ENCODE results near the gene PDGFD. TPM values are rescaled to one million over a fixed set of nuclear protein-coding genes. Genes with fewer than 3 reads are reported as not detected.

PDGFD gene
- total RNA-seq, 1 donor from 2014 or later = 3.4 TPM

DNA sequence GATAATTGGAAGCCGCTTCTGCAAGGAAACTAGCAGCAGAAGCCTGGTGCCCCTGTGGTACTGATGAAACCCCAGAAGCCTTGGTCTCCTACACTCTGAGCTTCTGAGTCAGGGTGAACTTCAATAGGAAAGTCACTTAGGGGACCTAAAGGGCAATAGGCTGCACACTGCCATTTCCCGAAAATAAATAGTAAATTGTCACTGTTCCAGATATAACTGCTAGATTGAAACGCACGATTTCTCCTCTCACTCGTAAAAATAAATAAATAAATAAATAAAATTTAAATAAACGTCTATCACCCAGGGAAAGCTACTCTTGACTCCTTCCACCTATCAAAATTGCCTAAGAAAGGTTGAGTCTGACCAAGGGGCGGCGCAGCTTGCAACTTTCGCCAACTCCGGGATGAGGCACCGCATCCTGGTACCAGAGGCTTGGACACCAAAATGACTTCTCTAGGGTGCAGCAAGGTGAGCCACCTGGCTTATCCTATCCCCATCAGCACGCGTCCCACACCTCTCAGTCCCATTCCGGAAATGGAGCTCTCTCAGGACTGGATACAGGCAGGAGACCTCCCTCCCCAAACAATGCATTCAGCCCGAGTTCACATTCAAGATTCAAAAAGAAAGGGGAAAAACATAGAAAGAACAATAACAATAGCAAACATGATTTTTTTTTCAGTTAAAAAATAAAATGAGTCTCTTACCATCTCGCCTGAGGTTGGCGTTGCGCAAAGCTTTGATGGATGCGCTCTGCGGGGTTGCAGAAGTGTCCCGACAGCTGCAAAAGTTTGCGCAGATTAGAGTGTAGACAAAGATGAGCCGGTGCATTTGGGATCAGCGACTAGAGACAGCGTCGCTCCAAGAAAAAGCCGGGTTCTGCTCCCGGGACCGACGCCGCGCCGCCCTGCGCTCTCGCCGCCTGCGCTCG, 583 bp downstream of the PDGFD start:
- peak overlapping the region; percentile 48 for H3K4me3 ChIP-seq (ENCODE audit: low read depth, low read length)
- DNase-seq (ENCODE audit: low read depth) = no peak
- H3K27me3 ChIP-seq (ENCODE audit: control insufficient read depth, insufficient read depth, low read length) = no peaks in the 10 kb centered on the region
- H3K36me3 ChIP-seq (ENCODE audit: control insufficient read depth, insufficient read depth, low read length) = no peaks in the 10 kb centered on the region
- peak; percentile 20 for TF ChIP-seq CTCF (IDR thresholded peaks at IDR 0.05; ENCODE audit: insufficient read depth, low read length, poor library complexity, severe bottlenecking)

DNA sequence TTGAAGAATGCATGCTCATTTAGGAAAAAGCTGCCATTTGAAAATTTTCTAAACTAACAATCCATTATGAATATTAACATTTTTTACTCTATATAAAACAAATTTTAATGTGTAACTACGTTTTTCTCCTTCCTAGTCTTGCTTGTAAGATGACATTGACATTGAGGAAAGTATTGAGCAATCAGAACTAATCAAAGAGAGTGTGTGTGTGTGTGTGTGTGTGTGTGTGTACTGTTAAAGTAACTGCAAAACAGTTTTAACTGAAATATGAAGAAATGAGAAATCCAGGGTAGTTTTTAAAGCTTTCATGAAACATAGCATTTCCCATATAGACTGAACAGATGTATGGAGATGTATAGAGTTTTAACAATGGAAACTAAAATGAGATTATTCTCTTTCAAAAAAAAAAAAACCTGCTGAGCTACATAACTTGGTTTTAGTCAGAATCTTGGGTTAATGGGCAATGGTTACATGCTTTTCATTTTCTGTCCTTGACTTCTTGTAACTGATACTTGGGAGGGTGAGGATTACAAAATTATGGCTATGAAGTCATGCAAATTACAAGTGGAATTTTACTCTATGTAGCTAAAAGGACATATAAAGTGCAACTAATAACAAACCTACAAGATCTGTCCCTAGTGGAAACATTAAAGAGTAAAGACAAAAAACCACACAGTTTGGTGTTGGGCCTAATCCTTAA, 2.0 kb downstream of the PDGFD start:
- Histone ChIP-seq H3K27me3 (ENCODE audit: control insufficient read depth, insufficient read depth, low read length) (no peaks in the 10 kb centered on the region), H3K4me3 (ENCODE audit: low read depth, low read length) (no peak overlapping the region), H3K36me3 (ENCODE audit: control insufficient read depth, insufficient read depth, low read length) (no peaks in the 10 kb centered on the region)
- no peak for DNase-seq (ENCODE audit: low read depth)
- no peak for TF ChIP-seq CTCF (IDR thresholded peaks at IDR 0.05; ENCODE audit: insufficient read depth, low read length, poor library complexity, severe bottlenecking)

DNA sequence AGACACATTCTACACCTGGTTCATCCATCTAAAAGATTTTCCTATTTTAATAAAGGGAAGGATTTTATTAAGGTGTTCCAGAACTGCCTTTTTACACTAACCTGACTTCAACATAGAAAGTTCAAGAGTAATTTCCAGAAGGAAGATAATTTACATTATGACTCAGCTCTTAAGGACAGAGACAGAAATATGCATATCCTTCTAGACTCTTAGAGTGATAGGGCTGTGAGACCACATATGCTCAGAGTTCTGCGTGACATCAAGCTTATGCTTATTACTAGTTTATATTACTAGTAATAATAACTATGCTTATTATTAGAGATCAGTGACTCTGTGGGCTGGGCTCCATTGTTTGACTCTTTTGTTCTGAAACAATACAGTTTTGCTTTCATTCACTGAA, 4.6 kb downstream of the PDGFD start:
- no peak for TF ChIP-seq CTCF (IDR thresholded peaks at IDR 0.05; ENCODE audit: insufficient read depth, low read length, poor library complexity, severe bottlenecking)
- Histone ChIP-seq H3K36me3 (ENCODE audit: control insufficient read depth, insufficient read depth, low read length) (no peaks in the 10 kb centered on the region), H3K4me3 (ENCODE audit: low read depth, low read length) (no peak overlapping the region), H3K27me3 (ENCODE audit: control insufficient read depth, insufficient read depth, low read length) (no peaks in the 10 kb centered on the region)
- no peak for DNase-seq (ENCODE audit: low read depth)

DNA sequence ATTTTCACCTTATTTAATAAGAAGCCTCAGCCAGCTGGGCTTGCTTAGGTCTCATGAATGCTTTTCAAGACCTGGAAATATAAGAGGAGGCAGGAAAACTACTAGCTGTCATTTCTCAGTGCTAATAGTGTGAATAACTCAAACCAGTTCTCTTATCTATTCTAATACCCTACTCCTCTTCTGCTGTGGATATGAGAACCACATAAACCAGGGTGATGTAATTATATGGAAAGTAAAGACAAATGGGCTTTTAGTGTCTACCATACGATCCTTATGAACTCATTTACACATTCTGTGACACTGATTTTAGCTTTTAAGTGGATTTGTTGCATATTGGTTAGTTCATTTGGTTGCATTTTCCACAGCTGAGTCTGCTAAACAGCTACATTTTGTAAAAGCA, 8.6 kb downstream of the PDGFD start:
- Histone ChIP-seq H3K27me3 (ENCODE audit: control insufficient read depth, insufficient read depth, low read length) (no peaks in the 10 kb centered on the region), H3K36me3 (ENCODE audit: control insufficient read depth, insufficient read depth, low read length) (no peaks in the 10 kb centered on the region), H3K4me3 (ENCODE audit: low read depth, low read length) (no peak overlapping the region)
- DNase-seq (ENCODE audit: low read depth) = no peak
- no peak for TF ChIP-seq CTCF (IDR thresholded peaks at IDR 0.05; ENCODE audit: insufficient read depth, low read length, poor library complexity, severe bottlenecking)

DNA sequence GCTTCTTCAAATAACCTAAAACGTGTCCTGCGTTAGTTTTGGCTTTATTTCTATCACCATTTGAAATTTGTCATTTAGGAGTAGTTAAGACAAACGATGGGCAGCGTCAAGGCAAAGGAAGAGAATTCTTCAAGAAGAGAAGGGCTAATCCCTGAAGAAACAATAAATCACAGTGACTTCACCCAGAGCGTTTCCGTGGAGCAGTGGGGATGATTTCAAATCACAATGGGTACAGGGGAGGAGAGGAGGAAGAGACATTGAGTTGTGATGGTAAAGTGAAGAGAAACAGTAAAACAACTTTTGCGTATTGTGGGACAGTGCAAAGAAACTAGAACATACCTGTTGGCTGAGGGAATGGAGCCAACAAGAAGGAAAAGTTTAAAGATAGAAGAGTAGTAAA, 9.7 kb downstream of the PDGFD start:
- Histone ChIP-seq H3K27me3 (ENCODE audit: control insufficient read depth, insufficient read depth, low read length) (no peaks in the 10 kb centered on the region), H3K36me3 (ENCODE audit: control insufficient read depth, insufficient read depth, low read length) (no peaks in the 10 kb centered on the region), H3K4me3 (ENCODE audit: low read depth, low read length) (no peak overlapping the region)
- no peak for TF ChIP-seq CTCF (IDR thresholded peaks at IDR 0.05; ENCODE audit: insufficient read depth, low read length, poor library complexity, severe bottlenecking)
- no peak for DNase-seq (ENCODE audit: low read depth)

All from kidney epithelial cell (primary cell).